Activated CD4-positive, alpha-beta T cell treated with anti-CD3 and anti-CD28 coated beads, Interleukin-2, amount 50 U/mL, for 48 hours (primary cell): ENCODE data around the gene MCMBP.
"Not testable (repeated sequence)": the region's sequence is repeated elsewhere in the genome, so short reads cannot be mapped to it uniquely, and the experiment has no call there.

Experiments
- DNase-seq, 2 experiments: peaks; one replicate each; pipeline ENCODE4 v3.0.0-alpha.2; 2020

Gene MCMBP

DNA sequence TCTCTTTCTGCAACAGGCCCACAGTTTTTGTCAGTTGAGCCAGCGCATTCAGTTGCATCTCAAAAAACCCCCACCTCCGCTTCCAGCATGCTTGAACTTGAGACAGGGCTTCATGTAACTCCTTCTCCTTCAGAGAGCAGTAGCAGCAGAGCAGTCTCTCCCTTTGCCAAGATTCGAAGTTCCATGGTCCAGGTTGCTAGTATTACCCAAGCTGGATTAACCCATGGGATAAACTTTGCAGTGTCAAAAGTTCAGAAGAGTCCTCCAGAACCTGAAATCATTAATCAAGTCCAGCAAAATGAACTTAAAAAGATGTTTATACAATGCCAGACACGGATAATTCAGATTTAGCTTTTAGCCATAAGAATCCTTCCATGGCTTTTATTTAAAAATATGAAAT is 45.2 kb downstream of the MCMBP start:
- no peak for DNase-seq

GRCh38 chr10:119826771-119827170 is 45.9 kb downstream of the MCMBP start:
- DNase-seq = no peak

GRCh38 chr10:119824299-119824698 is 48.3 kb downstream of the MCMBP start:
- no peak for DNase-seq

DNA sequence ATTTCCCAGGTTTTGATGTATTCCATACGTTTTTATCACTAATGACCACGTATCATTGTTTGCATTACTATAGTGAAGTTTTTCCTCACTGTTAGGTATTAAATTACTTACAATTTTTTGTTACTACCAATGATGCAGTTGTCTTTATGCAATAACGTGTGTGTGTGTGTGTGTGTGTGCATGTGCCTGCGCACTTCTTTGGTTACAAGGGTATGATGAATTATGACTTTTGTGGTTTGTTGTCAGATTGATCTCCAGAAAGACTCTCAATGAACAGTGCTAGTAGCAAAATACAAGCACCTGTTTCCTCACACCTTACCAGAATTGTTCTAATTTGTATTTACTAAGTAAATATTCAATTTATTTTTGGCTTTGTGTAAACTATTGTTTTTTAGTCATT is 51.5 kb downstream of the MCMBP start:
- no peak for DNase-seq

DNA sequence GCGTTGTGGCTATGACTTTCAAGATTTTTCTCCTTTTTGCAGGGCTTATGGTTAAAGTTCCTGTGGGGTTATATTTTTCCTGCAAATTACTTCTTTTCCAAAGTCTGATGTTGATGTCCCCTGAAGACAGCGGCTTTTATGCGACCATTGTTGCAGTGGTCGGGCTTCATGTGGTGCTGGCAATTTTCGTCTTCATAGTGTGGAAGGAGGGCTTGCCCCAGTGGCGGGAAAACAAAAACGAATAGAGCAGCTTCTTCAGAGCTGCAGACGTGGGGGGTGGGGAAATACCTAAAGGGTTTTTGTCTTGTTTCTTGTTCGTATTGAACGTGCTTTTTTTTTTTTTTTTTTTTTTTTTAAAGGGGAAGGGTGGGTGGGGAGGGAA is 53.8 kb downstream of the MCMBP start:
- no peak for DNase-seq

DNA sequence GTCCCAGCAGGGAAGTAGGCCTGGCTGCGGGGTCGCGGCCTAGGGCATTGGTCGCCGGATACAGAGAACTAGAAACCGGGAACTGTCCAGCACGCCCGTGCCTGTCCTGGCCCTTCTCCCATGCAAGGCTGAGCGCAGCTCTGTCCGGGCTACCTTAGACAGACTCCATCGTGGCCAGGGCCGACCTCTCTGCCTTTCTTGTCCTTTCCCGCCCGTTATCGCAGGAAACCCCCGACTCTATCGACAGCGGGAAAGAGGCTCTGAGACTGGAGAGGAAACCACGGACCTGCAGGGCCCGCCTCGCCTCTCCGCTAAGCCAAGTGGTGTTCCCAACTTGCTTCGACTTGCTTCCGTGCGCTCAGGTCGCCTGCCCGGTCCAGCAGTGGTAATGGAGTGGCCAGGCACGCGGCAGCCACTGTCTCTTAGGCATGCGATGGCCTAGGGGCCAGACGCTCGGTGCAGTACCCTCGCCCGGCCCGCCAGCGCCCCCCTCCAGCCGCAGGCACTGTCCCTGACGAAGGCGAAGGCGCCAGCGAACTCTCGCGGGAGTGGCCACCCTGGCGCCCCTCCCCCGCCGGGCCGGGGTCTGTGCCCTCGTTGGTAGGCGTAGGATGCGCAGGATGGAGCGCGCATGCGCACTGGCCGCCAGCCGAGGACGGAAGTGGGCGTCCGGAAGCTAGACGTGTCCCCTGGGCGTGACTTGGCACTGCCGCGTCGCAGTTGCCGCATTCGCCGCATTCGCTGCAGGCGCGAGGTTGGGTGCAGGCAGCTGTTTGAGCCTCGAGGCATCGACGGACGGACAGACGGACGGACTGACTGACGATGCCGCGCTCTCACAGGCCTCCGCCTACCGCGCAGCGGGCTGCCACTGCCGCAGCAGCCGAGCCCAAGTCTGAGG is 54.4 kb downstream of the MCMBP start:
- DNase-seq = no peak

GRCh38 chr10:119815671-119816070 is 57.0 kb downstream of the MCMBP start:
- no peak for DNase-seq

GRCh38 chr10:119812684-119813083 is 60.0 kb downstream of the MCMBP start:
- no peak for DNase-seq

DNA sequence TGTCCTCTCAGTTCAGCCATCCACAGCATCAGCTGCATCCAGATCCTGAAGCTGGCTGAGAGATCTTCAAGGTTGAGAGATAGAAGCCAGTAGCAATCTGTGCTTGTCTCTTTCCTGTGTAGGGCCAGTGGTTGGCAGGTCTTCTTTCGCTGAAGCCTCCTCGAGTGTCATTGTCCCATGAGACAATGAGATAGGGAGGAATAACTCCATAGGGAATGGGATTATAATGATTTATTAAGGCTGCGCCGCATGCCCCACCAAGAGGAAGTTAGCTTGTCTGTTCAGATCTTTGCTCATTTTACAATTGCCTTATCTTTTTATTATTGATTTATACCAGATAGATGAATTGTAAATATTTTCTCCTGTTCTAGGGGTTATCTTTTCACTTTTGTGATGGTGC is 61.5 kb downstream of the MCMBP start:
- no peak for DNase-seq

DNA sequence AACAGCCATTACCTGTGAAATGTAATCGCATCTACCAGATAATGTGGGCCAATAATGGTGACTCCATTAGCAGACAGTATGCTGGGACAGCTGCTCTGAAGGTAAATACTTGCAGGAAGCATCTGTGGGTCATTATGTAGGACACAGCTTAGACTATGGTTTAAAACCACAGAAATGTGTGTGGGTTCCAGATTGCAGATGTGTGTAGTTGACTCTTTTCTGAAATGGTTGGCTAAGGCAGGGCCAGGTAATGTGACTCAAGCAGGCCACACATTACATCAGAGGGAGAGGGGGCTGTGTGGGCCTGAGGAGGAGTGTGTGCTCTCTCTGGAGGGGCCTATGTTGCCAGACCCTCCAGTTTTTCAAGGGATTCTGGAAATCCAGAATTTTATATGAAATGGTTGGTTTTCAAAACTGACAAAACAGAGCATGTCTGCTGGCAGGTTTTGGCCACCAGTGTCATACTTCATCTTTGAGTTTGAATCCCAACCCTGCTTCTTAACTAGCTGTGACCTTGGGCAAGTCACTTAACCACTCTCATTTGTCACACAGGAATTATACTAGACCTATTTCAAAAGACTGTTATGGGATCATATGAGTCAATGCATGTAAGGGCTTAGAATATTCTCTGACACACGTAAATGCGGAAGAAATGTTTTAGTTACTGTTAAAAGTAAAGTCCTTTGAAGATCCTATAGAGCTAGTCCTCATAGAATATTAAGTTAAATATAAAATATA is 64.5 kb downstream of the MCMBP start:
- DNase-seq = no peak

GRCh38 chr10:119806334-119807130 is 66.1 kb downstream of the MCMBP start:
- no peak for DNase-seq

DNA sequence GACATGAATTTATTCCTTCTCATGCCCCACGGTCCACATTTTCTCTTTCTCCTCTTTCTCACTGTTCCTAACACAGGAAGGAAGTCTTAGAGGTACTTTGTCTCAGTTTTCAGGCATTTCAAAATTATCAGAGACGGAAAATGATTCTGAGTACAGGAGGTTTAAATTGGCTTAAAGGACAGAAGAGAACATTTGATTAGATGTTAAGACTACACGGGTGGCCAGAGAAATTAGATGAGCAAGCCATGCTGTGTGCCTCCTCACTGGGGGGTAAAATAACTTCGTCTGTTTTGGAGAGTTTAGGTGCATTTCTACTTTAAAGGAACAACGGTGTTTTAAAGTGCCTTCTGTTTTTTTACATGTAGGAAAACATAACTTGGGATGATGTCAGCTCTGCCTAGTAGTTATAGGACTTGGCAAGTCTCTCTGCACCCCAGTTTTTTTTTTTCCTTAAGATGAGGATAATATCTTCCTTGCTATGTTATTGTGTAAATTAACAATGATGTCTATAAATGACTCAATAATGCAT is 66.9 kb downstream of the MCMBP start:
- DNase-seq = no peak

DNA sequence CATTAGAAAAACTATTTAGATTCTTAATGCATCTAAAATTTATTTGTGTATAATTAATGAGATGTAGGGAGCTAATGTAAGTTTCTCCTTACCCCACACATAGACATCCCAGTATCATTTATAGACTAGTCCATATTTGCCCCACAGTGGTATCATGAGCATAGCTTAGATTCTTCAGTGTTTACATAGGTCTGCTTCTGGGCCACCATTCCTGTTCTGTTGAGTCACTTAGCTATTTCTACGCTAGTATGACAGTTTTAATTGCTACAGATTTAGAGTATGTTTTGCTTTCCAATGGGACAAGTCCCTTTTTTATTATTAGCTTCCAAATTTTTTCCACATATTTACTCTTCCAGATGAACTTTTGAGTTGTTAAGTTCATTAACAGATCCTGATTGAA is 69.4 kb downstream of the MCMBP start:
- no peak for DNase-seq

GRCh38 chr10:119801998-119802538 is 70.6 kb downstream of the MCMBP start:
- DNase-seq = no peak

DNA sequence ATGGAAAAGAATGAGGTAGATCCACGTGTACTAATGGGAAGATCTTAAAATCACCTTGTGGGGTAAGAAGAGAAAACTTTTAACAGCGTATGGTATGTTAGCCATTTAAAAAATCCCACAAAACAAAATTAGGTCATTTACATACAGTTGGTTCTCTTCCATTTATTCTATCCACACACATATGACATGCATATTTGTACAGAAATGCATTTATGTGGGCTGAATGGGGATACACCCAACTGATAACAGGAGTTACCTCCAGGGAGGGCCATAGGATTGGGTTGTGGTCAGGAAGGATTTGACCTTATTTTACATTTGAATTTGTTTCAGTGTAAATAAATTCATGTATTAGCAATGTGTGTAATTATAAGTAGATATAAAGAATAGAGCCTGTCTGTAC is 71.5 kb downstream of the MCMBP start:
- DNase-seq = no peak

DNA sequence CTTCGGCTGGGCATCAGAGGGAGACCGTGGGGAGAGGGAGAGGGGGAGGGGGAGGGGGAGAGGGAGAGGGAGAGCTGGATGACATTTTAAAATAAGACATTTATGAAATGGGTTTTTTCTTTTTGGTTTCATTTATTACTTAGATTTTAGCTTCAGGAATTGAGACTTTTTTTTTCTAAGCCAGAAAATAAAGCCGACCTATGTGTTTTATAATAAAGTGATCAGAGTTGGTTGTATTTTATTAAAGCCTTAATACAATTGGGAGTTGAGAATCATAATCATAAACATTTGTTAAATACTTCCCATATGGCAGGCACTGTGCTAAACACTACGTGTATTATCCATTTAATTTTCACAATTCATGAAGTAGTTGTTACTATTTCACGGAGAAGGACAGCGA is 76.6 kb downstream of the MCMBP start:
- no peak for DNase-seq

DNA sequence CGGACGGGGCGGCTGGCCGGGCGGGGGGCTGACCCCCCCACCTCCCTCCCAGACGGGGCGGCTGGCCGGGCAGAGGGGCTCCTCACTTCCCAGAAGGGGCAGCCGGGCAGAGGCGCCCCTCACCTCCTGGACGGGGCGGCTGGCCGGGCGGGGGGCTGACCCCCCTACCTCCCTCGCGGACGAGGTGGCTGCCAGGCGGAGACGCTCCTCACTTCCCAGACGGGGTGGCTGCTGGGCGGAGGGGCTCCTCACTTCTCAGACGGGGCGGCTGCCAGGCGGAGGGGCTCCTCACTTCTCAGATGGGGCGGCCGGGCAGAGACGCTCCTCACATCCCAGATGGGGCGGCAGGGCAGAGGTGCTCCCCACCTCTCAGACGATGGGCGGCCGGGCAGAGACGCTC is 77.5 kb downstream of the MCMBP start:
- not testable (repeated sequence) for DNase-seq

DNA sequence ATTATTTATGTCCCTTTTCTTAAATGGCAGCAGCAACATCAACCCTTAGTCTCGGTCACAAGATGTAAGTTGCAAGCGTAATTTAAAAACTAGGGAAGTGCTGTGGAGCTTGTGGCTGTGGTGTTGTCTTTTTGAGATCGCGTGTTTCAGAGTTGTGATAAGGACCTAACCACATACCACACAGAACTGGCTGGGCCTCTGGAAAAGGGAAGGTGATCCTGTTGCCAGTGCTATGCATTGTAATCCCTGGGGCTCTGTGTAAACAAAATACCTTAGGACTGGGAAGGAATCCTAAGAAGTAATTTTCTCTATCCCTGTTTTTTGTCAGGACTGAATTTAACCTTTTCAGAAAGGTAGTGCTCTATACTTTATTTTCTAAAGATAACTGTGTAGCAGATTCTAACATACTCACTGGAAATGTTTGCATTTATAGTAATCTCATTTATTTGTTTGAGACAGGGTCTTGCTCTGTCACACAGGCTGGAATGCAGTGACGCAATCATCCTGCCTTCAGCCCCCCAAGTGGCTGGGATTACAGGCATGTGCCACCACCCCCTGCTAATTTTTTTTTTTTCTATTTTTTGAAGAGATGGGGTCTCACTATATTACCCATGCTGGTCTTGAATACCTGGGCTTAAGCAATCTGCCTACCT is 86.4 kb downstream of the MCMBP start:
- DNase-seq = no peak

GRCh38 chr10:119784340-119785067 is 88.1 kb downstream of the MCMBP start:
- DNase-seq = no peak

- DNase-seq = no peak
These were observed 89.0 kb downstream of the MCMBP start for GRCh38 chr10:119783665-119784027.

DNA sequence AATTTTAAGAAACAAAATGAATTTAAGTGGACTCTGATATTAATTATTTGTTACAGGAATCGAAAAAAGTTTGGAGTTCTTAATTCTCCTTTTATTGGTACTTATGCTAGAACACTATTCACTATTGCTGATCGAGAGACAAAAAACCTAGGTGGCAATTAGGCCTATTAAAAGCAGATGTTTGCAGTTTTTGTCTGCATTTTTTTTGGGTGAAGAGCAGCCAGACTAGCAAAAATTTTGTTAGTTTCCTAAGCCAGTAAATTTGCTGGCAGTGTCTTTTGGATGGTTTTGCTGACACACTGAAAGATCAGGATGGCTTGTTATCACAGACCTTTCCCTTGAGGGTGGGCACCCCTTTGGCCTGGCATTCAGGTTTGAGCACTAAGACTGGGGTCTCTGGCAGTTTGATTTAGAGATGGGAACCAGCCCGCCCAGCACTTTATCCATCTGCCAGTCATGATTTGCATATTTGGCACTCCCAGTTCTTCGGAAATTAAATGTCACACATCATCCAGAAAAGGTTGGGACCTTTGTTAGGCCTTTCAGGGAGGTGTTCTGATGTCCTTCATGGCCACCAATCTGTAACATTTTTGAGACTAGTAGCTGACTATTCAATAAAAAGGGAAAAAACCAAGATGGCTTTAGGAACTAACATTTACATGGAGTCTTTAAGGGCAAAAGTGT is 89.5 kb downstream of the MCMBP start:
- DNase-seq = no peak
